WTC11 (cell line): ENCODE results near the gene LRRC41. TPM values are rescaled to one million over a fixed set of nuclear protein-coding genes. Genes with fewer than 3 reads are reported as not detected.

Experiments used
- ATAC-seq: fragments of 200-7000 bp; cut with Tn5 transposase; 2 replicates; pipeline ENCODE4 v1.10.0; 2021; ENCODE audit warnings: mild to moderate bottlenecking, moderate library complexity
- CTCF ChIA-PET: fragments of 300-600 bp; sonication (Branson Sonifier 250); formaldehyde crosslinking; loops from one replicate; lab custom pipeline; 2021; ENCODE audit warnings: antibody characterized with exemption; lab: Charles Lee
- POLR2A ChIA-PET: fragments of 350-600 bp; sonication (Branson Sonifier 250); formaldehyde crosslinking; loops from one replicate; lab custom pipeline; 2021; ENCODE audit warnings: antibody characterized with exemption; lab: Charles Lee
- DNase-seq: peaks from one replicate; pipeline ENCODE4 v3.0.0; 2021; ENCODE audit warnings: low spot score
- H3K27ac Mint-ChIP-seq: 2 replicates; pipeline ENCODE4 v1.8.0; 2021; ENCODE audit warnings: mixed read lengths
- H3K27me3 Mint-ChIP-seq: 2 replicates; pipeline ENCODE4 v1.8.0; 2021; ENCODE audit warnings: low read depth, mild to moderate bottlenecking, moderate library complexity, mixed read lengths
- H3K36me3 Mint-ChIP-seq: 2 replicates; pipeline ENCODE4 v1.8.0; 2021; ENCODE audit warnings: mixed read lengths
- H3K4me1 Mint-ChIP-seq: 2 replicates; pipeline ENCODE4 v1.8.0; 2022; ENCODE audit warnings: mixed read lengths
- H3K4me3 Mint-ChIP-seq: 2 replicates; pipeline ENCODE4 v1.8.0; 2021; ENCODE audit warnings: mild to moderate bottlenecking, moderate library complexity, mixed read lengths
- H3K9me3 Mint-ChIP-seq: 2 replicates; pipeline ENCODE4 v1.8.0; 2021; ENCODE audit warnings: mixed read lengths
- CBFB ChIP-seq: sonication (generic); formaldehyde crosslinking; IDR thresholded peaks from 2 replicates; pipeline ENCODE4 v1.8.1; 2022; ENCODE audit warnings: mild to moderate bottlenecking, low read depth, missing genetic modification reagents
- CREM ChIP-seq: sonication (generic); formaldehyde crosslinking; IDR thresholded peaks from 2 replicates; pipeline ENCODE4 v1.8.1; 2022; ENCODE audit warnings: mild to moderate bottlenecking, missing genetic modification reagents, moderate library complexity
- RORB ChIP-seq: fragments of 250-450 bp; sonication (Bioruptor Pico); IDR thresholded peaks from 2 replicates; pipeline ENCODE4 v1.9.0; 2021; ENCODE audit warnings: mild to moderate bottlenecking
- SMAD3 ChIP-seq: sonication (generic); formaldehyde crosslinking; IDR thresholded peaks from 2 replicates; pipeline ENCODE4 v1.8.0; 2022; ENCODE audit warnings: missing genetic modification reagents, mild to moderate bottlenecking, borderline replicate concordance
- TEAD1 ChIP-seq: sonication (generic); formaldehyde crosslinking; IDR thresholded peaks from 2 replicates; pipeline ENCODE4 v1.8.0; 2022; ENCODE audit warnings: mild to moderate bottlenecking, missing genetic modification reagents
- ZNF121 ChIP-seq: sonication (generic); formaldehyde crosslinking; IDR thresholded peaks from 2 replicates; pipeline ENCODE4 v1.8.0; 2023; ENCODE audit warnings: missing genetic modification reagents
- ZNF138 ChIP-seq: sonication (generic); formaldehyde crosslinking; conservative IDR thresholded peaks from 2 replicates; pipeline ENCODE4 v1.8.1; 2022; ENCODE audit warnings: mild to moderate bottlenecking, moderate library complexity, missing genetic modification reagents
- ZNF396 ChIP-seq: fragments of 250-450 bp; sonication (Bioruptor Pico); IDR thresholded peaks from 2 replicates; pipeline ENCODE4 v1.8.0; 2021; ENCODE audit warnings: mild to moderate bottlenecking, moderate library complexity, borderline replicate concordance
- total RNA-seq: library from RNA; stranded (reverse); gene quantifications from 3 replicates; pipeline ENCODE4 v1.2.3, GENCODE V29; 2021
- TF ChIP-seq, protein P1 (sequence below): sonication (generic); formaldehyde crosslinking; IDR thresholded peaks from 2 replicates; pipeline ENCODE4 v1.8.0; 2022; ENCODE audit warnings: missing genetic modification reagents
- TF ChIP-seq, protein P2 (sequence below): sonication (generic); formaldehyde crosslinking; IDR thresholded peaks from 2 replicates; pipeline ENCODE4 v1.8.1; 2022; ENCODE audit warnings: low read depth, mild to moderate bottlenecking, moderate library complexity, missing genetic modification reagents, borderline replicate concordance
- TF ChIP-seq, protein P3 (sequence below): sonication (generic); formaldehyde crosslinking; IDR thresholded peaks from 2 replicates; pipeline ENCODE4 v1.8.0; 2022; ENCODE audit warnings: mild to moderate bottlenecking, missing genetic modification reagents
- TF ChIP-seq, protein P4 (sequence below): fragments of 250-450 bp; sonication (Bioruptor Pico); IDR thresholded peaks from 2 replicates; pipeline ENCODE4 v1.9.0; 2021; ENCODE audit warnings: mild to moderate bottlenecking, borderline replicate concordance
- TF ChIP-seq, protein P5 (sequence below): fragments of 250-450 bp; sonication (Bioruptor Pico); conservative IDR thresholded peaks from 2 replicates; pipeline ENCODE4 v1.9.0; 2021; ENCODE audit warnings: mild to moderate bottlenecking
- TF ChIP-seq, protein P6 (sequence below): sonication (generic); formaldehyde crosslinking; IDR thresholded peaks from 2 replicates; pipeline ENCODE4 v1.8.1; 2023; ENCODE audit warnings: mild to moderate bottlenecking, missing genetic modification reagents, moderate library complexity
- TF ChIP-seq, protein P7 (sequence below): sonication (generic); formaldehyde crosslinking; IDR thresholded peaks from 2 replicates; pipeline ENCODE4 v1.8.0; 2022; ENCODE audit warnings: mild to moderate bottlenecking, missing genetic modification reagents

The LRRC41 gene
- total RNA-seq, 1 experiment from 2014 or later: 46.0 TPM

DNA sequence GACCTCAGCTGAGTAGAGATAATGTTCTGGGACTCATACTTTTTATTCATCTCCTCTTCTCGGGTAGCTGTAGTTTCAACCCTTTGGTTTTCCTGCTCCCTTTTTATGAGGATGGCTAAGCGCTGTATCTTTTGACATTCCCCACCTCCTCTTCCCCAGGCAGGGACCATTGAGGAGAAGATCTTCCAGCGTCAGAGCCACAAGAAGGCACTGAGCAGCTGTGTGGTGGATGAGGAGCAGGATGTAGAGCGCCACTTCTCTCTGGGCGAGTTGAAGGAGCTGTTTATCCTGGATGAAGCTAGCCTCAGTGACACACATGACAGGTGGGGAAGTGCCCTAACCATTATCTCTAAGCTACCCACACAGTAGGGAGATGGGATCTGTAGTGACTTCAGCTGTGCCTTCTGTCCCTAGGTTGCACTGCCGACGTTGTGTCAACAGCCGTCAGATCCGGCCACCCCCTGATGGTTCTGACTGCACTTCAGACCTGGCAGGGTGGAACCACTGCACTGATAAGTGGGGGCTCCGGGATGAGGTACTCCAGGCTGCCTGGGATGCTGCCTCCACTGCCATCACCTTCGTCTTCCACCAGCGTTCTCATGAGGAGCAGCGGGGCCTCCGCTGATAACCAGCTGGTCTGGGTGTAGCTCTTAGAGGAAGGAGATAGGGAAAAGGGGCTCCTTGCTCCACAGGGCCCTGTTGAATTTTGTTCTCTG lies 25.6 kb downstream of the LRRC41 start (continued):
- TF ChIP-seq, protein P1, sequence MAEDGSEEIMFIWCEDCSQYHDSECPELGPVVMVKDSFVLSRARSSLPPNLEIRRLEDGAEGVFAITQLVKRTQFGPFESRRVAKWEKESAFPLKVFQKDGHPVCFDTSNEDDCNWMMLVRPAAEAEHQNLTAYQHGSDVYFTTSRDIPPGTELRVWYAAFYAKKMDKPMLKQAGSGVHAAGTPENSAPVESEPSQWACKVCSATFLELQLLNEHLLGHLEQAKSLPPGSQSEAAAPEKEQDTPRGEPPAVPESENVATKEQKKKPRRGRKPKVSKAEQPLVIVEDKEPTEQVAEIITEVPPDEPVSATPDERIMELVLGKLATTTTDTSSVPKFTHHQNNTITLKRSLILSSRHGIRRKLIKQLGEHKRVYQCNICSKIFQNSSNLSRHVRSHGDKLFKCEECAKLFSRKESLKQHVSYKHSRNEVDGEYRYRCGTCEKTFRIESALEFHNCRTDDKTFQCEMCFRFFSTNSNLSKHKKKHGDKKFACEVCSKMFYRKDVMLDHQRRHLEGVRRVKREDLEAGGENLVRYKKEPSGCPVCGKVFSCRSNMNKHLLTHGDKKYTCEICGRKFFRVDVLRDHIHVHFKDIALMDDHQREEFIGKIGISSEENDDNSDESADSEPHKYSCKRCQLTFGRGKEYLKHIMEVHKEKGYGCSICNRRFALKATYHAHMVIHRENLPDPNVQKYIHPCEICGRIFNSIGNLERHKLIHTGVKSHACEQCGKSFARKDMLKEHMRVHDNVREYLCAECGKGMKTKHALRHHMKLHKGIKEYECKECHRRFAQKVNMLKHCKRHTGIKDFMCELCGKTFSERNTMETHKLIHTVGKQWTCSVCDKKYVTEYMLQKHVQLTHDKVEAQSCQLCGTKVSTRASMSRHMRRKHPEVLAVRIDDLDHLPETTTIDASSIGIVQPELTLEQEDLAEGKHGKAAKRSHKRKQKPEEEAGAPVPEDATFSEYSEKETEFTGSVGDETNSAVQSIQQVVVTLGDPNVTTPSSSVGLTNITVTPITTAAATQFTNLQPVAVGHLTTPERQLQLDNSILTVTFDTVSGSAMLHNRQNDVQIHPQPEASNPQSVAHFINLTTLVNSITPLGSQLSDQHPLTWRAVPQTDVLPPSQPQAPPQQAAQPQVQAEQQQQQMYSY (CRISPR knock-in tag): no peak
- TF ChIP-seq, protein P2, sequence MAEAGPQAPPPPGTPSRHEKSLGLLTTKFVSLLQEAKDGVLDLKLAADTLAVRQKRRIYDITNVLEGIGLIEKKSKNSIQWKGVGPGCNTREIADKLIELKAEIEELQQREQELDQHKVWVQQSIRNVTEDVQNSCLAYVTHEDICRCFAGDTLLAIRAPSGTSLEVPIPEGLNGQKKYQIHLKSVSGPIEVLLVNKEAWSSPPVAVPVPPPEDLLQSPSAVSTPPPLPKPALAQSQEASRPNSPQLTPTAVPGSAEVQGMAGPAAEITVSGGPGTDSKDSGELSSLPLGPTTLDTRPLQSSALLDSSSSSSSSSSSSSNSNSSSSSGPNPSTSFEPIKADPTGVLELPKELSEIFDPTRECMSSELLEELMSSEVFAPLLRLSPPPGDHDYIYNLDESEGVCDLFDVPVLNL: no peak
- TF ChIP-seq ZNF396 (CRISPR knock-in tag): no peak
- TF ChIP-seq, protein P3, sequence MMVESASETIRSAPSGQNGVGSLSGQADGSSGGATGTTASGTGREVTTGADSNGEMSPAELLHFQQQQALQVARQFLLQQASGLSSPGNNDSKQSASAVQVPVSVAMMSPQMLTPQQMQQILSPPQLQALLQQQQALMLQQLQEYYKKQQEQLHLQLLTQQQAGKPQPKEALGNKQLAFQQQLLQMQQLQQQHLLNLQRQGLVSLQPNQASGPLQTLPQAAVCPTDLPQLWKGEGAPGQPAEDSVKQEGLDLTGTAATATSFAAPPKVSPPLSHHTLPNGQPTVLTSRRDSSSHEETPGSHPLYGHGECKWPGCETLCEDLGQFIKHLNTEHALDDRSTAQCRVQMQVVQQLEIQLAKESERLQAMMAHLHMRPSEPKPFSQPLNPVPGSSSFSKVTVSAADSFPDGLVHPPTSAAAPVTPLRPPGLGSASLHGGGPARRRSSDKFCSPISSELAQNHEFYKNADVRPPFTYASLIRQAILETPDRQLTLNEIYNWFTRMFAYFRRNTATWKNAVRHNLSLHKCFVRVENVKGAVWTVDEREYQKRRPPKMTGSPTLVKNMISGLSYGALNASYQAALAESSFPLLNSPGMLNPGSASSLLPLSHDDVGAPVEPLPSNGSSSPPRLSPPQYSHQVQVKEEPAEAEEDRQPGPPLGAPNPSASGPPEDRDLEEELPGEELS (CRISPR knock-in tag): no peak

DNA sequence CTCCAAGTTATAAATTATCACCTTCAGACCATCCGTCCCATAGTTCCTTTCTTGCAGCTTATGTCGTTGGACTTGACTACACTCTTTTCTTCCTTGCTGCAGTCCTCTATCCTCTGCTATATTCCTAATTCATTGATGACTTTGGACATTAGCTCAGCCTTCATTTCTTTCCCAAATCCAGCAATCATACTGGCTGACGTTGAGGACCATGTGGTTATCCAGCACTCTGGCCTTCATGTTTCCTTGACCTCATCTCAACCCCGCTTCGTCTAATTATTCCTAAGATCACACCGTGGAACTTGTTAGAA lies 28.4 kb downstream of the LRRC41 start:
- ATAC-seq (no peak), DNase-seq (no peak)
- Mint-ChIP-seq H3K4me1 (no peaks in the 10 kb centered on the region), H3K27ac (no peak overlapping the region), H3K27me3 (no peaks in the 10 kb centered on the region), H3K4me3 (no peak overlapping the region), H3K9me3 (no peaks in the 10 kb centered on the region), H3K36me3 (peaks cover 71% of the 10 kb centered on the region)
- ChIA-PET POLR2A (no interaction called here), CTCF (interaction anchor here (1.3 to 1.6 kb wide), 2 partner anchors 10 to 51 kb away, joined by 3 to 4 read pairs; no protein-coding TSS in a partner anchor)
- TF ChIP-seq, protein P4, sequence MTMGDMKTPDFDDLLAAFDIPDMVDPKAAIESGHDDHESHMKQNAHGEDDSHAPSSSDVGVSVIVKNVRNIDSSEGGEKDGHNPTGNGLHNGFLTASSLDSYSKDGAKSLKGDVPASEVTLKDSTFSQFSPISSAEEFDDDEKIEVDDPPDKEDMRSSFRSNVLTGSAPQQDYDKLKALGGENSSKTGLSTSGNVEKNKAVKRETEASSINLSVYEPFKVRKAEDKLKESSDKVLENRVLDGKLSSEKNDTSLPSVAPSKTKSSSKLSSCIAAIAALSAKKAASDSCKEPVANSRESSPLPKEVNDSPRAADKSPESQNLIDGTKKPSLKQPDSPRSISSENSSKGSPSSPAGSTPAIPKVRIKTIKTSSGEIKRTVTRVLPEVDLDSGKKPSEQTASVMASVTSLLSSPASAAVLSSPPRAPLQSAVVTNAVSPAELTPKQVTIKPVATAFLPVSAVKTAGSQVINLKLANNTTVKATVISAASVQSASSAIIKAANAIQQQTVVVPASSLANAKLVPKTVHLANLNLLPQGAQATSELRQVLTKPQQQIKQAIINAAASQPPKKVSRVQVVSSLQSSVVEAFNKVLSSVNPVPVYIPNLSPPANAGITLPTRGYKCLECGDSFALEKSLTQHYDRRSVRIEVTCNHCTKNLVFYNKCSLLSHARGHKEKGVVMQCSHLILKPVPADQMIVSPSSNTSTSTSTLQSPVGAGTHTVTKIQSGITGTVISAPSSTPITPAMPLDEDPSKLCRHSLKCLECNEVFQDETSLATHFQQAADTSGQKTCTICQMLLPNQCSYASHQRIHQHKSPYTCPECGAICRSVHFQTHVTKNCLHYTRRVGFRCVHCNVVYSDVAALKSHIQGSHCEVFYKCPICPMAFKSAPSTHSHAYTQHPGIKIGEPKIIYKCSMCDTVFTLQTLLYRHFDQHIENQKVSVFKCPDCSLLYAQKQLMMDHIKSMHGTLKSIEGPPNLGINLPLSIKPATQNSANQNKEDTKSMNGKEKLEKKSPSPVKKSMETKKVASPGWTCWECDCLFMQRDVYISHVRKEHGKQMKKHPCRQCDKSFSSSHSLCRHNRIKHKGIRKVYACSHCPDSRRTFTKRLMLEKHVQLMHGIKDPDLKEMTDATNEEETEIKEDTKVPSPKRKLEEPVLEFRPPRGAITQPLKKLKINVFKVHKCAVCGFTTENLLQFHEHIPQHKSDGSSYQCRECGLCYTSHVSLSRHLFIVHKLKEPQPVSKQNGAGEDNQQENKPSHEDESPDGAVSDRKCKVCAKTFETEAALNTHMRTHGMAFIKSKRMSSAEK: no peak
- TF ChIP-seq CREM (CRISPR knock-in tag) (no peak), RORB (CRISPR knock-in tag) (no peak), SMAD3 (CRISPR knock-in tag) (no peak), TEAD1 (CRISPR knock-in tag) (no peak), CBFB (CRISPR knock-in tag) (no peak), ZNF121 (CRISPR knock-in tag) (no peak), ZNF138 (no peak)
- TF ChIP-seq, protein P5, sequence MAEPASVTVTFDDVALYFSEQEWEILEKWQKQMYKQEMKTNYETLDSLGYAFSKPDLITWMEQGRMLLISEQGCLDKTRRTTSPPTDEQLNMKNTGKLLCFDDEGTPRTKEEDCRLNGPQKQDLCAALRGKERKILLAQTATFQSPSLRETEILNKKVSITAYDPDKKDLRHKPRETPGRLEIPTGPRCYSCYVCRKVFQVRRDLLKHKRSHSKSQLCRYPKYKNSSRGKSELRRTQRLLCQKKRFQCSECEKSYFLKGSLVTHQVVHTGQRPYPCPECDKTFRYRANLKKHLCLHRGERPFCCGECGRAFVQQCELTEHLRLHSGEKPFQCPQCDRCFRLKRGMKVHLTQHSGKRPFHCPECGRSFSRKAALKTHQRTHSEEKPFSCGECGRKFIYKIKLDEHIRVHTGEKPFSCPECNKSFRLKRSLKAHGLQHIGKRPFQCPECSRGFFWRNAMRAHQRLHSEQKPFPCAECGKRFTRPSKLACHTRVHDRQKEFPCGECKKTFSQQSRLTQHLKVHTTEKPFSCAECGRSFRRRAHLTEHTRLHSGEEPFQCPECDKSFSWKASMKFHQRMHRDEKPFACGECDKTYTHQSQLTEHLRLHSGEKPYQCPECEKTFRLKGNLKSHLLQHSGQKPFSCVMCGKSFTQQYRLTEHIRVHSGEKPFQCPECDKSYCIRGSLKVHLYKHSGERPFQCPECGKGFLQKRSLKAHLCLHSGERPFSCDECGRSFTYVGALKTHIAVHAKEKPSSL (CRISPR knock-in tag): no peak
- TF ChIP-seq, protein P6, sequence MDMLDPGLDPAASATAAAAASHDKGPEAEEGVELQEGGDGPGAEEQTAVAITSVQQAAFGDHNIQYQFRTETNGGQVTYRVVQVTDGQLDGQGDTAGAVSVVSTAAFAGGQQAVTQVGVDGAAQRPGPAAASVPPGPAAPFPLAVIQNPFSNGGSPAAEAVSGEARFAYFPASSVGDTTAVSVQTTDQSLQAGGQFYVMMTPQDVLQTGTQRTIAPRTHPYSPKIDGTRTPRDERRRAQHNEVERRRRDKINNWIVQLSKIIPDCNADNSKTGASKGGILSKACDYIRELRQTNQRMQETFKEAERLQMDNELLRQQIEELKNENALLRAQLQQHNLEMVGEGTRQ (CRISPR knock-in tag): no peak
- TF ChIP-seq, protein P7, sequence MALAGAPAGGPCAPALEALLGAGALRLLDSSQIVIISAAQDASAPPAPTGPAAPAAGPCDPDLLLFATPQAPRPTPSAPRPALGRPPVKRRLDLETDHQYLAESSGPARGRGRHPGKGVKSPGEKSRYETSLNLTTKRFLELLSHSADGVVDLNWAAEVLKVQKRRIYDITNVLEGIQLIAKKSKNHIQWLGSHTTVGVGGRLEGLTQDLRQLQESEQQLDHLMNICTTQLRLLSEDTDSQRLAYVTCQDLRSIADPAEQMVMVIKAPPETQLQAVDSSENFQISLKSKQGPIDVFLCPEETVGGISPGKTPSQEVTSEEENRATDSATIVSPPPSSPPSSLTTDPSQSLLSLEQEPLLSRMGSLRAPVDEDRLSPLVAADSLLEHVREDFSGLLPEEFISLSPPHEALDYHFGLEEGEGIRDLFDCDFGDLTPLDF (CRISPR knock-in tag): no peak
